Measurements from ENCODE around the gene TRPV2.
"Not testable (repeated sequence)": the region's sequence is repeated elsewhere in the genome, so short reads cannot be mapped to it uniquely, and the experiment has no call there.

Gene TRPV2, protein sequence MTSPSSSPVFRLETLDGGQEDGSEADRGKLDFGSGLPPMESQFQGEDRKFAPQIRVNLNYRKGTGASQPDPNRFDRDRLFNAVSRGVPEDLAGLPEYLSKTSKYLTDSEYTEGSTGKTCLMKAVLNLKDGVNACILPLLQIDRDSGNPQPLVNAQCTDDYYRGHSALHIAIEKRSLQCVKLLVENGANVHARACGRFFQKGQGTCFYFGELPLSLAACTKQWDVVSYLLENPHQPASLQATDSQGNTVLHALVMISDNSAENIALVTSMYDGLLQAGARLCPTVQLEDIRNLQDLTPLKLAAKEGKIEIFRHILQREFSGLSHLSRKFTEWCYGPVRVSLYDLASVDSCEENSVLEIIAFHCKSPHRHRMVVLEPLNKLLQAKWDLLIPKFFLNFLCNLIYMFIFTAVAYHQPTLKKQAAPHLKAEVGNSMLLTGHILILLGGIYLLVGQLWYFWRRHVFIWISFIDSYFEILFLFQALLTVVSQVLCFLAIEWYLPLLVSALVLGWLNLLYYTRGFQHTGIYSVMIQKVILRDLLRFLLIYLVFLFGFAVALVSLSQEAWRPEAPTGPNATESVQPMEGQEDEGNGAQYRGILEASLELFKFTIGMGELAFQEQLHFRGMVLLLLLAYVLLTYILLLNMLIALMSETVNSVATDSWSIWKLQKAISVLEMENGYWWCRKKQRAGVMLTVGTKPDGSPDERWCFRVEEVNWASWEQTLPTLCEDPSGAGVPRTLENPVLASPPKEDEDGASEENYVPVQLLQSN

DNA sequence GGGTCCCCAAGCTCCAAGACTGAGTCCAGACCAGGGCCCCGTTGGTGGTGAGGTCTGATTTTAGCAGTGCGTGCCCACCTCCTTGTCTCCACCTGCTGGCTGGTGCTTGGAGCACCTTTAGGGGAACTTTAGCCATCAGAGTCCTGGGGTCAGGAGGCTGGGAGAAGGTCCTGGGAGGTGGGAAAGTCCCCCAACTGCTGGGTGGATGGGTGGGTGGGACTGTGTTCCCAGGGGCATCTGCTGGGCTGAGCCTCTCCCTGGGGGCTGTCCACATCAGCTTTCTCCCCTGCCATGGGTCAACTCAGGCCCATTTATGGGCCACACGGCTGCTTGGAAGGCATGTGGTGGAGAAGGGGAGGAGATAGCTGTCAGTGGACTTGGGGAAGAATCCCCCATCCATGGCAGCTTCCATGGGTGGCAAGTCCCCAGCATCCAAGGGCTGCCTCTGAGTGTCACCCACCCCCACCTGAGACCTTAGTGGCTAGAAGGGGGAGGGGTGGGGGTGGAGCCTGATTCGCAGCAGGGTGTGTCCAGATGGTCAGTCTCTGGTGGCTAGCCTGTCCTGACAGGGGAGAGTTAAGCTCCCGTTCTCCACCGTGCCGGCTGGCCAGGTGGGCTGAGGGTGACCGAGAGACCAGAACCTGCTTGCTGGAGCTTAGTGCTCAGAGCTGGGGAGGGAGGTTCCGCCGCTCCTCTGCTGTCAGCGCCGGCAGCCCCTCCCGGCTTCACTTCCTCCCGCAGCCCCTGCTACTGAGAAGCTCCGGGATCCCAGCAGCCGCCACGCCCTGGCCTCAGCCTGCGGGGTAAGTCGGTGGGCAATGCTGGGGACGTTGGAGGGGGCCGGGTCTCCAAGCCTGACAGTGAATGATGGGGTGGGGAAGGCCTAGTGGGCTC, at the start of gene TRPV2:
TSS of gene TRPV2 (plus strand) at position 541 of the 894 bp plus-strand sequence. CDS start 2,098 bp downstream, outside the sequence.
- peak; percentile 77 for DNase-seq (ENCODE audit: low spot score)

DNA sequence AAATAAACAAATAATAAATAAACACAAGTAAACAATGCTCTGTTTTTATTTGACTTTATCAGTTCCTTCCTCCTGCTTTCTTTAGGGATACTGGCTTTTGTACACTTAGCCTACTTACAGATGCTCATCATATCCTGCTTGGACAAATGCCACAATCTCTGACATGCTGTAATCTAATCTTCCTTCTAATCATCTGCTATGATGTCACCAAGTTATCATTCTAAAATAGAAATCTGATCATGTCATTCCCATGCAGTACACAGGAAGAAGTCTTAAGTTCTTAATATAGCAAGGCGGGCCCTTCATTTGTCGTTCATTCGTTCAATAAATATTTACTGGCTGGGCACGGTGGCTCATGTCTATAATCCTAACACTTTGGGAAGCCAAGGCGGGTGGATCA, 43.6 kb upstream of the TRPV2 start:
- no peak for DNase-seq (ENCODE audit: low spot score)

DNA sequence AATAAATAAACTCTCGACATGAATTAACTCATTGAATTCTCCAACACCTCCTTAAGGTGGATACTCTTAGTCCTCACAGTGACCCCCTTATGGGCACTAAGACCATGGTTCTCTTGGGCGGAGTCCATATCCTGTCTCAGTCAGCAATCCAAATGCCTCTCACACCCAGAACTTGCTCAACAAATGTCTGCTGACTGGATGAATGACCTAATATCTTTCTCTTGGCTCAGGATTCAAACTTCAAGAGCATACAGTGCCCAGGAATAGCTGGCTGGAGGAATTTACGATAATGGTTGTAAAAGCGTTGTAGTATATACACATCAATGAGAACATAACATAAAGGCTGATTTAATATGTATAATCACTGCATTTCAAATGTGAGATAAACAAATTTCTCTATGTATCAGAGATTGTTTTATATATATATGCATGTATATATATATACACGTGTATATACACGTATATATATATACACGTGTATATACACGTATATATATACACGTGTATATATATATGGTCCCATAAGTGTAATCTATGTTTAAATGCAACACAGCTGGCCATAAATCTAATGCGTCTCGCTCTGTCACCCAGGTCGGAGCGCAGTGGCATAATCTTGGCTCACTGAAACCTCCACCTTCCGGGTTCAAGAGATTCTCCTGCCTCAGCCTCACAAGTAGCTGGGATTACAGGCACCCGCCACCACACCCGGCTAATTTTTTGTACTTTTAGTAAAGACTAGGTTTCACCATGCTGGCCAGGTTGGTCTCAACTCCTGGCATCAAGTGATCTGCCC, 41.0 kb upstream of the TRPV2 start:
- no peak for DNase-seq (ENCODE audit: low spot score)

DNA sequence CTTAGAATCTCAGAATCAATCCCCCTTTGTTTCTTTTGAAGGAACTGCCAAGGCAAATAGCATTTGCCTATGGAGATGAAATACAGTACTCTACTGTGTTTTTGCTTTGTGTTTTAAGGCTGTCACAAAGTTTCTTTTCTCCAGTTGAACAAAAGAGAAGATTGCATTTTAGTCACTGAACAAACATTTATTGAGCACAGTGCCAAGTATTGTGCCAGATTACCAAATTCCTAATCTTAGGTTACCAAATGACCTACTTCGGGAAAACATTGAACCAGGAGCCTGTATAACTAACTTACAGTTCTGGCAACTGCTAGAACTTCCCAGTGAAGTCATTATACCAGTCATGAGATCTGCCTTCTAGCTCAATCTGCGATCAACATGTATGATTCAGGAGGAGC, 37.4 kb upstream of the TRPV2 start:
- no peak for DNase-seq (ENCODE audit: low spot score)

DNA sequence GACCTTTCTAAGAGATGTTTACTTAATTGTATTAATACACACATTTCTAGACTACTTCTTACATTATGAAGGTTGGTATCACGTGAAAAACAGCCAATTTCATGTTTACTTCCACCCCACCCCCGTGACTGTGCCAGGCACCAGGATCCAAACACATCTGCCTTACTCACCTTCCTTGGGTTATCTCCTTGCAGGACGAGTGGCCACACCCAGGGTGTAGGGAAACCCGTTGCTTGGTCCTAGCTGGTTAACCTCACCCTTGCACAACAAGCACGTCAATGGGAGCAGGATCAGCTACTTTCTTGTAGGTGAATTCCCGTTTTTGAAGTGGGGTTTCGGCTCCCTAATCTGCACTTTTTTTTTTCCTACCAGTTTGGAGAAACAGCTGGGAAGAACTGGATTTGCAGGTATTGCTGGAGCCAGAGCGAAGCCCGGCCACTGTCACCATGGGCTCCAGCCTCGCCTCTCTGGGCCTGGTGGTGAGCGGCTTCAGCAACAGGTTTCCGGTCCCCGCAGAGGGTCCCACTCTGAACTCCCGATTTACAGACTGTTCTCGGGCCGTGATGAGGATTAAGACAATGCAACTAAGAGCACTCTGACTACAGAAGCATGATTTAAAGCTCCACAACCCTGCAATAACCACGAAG, 36.6 kb upstream of the TRPV2 start:
- no peak for DNase-seq (ENCODE audit: low spot score)

DNA sequence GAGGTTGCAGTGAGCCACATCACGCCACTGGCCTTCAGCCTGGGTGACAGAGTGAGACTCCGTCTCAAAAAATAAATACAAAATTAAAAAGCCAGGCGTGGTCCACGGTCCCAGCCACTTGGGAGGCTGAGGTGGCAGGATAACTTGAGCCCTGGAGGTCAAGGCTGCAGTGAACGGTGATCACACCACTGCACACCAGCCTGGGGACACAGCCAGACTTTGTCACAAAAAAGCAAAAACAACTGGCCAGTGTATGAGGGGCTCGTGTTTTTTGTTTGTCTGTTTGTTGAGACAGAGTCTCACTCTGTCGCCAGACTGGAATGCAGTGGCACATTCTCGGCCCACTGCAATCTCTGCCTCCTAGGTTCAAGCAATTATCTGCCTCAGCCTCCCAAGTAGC, 35.7 kb upstream of the TRPV2 start:
- DNase-seq (ENCODE audit: low spot score) = no peak

DNA sequence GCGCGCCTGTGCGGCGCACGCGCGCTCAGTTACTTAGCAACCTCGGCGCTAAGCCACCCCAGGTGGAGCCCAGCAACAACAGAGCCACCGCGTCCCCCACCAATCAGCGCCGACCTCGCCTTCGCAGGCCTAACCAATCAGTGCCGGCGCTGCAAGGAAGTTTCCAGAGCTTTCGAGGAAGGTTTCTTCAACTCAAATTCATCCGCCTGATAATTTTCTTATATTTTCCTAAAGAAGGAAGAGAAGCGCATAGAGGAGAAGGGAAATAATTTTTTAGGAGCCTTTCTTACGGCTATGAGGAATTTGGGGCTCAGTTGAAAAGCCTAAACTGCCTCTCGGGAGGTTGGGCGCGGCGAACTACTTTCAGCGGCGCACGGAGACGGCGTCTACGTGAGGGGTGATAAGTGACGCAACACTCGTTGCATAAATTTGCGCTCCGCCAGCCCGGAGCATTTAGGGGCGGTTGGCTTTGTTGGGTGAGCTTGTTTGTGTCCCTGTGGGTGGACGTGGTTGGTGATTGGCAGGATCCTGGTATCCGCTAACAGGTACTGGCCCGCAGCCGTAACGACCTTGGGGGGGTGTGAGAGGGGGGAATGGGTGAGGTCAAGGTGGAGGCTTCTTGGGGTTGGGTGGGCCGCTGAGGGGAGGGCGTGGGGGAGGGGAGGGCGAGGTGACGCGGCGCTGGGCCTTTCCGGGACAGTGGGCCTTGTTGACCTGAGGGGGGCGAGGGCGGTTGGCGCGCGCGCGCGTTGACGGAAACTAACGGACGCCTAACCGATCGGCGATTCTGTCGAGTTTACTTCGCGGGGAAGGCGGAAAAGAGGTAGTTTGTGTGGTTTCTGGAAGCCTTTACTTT, 34.5 kb upstream of the TRPV2 start, which contains the start of gene UBB:
TSS of gene UBB (plus strand) at position 452 of the 856 bp plus-strand sequence. CDS start 817 bp downstream, outside the sequence.
- peak; percentile 92 for DNase-seq (ENCODE audit: low spot score)

DNA sequence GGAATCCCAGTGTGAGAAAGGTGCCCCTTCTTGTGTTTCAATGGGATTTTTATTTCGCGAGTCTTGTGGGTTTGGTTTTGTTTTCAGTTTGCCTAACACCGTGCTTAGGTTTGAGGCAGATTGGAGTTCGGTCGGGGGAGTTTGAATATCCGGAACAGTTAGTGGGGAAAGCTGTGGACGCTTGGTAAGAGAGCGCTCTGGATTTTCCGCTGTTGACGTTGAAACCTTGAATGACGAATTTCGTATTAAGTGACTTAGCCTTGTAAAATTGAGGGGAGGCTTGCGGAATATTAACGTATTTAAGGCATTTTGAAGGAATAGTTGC, 33.9 kb upstream of the TRPV2 start:
- DNase-seq (ENCODE audit: low spot score) = no peak

DNA sequence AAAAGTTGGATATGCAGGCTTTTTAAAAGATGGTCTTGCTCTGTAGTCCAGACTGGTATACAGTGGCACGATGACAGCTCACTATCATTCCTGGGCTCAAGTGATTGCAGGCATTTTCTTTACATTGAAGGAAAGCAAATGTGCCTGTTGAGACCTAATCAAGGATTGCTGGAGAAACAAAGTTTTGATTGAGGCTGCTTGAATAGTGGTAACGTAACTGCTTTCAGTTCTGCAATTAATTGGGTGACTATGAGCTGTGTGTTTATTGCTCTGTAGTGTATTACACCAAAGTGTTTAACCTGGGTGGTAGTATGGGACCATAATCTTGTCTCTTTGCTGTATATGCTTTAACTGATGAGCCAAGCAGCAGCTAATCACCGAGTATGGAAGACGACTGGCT, 32.2 kb upstream of the TRPV2 start:
- DNase-seq (ENCODE audit: low spot score) = no peak

DNA sequence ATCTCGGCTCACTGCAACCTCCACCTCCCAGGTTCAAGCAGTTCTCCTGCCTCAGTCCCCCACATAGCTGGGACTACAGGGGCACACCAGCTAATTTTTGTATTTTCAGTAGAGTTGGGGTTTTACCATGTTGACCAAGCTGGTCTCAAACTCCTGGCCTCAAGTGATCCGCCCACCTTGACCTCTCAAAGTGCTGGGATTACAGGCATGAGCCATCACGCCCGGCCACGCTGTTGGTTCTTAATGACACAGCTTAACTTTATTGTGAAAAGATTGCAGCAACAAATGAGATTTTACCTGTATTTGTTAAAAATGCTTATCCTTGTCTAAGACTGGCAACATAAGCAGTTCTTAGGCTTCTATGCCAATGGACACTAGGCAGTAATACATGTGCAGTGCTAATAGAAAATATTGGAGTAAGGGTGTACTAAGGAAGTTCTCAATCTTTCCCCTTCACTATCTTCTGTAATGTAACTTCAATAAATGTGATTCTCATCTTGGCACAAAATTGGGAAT, 31.5 kb upstream of the TRPV2 start:
- DNase-seq (ENCODE audit: low spot score) = no peak

DNA sequence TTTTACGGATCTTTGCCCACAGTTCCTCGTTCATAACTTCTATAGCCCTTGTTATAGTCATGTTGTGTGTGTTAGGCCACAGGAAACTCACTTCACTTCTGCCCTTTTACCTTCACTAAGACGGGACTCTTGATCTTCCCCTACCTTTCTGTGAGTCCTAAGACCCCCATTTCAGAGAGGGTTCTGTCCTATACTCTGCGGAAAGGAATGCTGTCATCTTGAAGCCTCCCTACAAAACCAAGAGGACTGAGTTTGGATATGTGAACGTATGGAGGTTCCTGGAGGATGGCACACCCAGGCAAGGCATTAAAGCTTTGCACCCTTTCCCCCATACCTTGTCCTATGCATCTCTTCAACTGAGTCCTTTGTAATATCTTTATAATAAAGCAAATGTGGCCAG, 30.8 kb upstream of the TRPV2 start:
- DNase-seq (ENCODE audit: low spot score) = no peak

DNA sequence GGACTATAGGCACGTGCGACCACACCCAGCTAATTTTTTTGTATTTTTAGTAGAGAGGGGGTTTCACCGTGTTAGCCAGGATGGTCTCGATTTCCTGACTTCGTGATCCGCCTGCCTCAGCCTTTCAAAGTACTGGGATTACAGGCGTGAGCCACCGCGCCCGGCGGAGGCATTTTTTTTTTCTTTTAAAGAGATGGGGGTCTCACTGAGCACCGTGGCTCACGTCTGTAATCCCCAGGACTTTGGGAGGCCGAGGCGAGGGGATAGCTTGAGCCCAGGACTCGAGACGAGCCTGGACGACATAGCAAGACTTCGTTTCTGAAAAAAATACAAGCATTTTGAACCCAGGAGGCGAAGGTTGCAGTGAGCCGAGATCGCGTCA, 29.3 kb upstream of the TRPV2 start:
- not testable (repeated sequence) for DNase-seq (ENCODE audit: low spot score)

DNA sequence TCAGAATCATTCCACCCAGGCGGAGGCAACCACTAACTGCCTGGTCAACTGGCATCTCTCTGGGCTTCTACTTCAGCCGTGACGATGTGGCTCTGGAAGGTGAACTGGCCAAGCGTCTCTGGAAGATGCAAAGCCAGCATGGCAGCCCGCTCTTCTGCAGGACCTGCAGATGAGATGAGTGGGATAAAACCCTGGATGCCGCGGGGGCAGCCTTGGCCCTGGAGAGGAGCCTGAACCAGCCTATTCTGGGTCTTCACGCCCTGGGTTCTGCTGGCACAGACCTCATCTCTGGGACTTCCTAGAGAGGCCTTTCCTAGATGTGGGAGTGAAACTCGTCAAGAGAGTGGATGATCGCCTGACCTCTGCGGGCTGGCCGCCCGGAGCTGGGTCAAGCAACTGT, 23.9 kb upstream of the TRPV2 start:
- no peak for DNase-seq (ENCODE audit: low spot score)

DNA sequence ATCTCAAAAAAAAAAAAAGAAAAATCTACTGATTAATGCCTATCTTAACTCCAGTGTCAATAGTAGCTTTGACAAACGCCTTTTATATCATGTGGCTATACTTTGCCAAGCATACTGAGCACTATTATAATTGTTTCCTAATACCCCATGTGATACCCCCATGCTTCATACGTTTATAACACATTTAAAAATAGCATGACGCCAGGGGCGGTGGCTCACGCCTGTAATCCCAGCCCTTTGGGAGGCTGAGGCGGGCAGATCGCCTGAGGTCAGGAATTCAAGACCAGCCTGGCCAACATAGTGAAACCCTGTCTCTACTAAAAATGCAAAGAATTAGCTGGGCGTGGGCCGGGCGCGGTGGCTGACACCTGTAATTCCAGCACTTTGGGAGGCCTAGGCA, 22.9 kb upstream of the TRPV2 start:
- DNase-seq (ENCODE audit: low spot score) = not testable (repeated sequence)

DNA sequence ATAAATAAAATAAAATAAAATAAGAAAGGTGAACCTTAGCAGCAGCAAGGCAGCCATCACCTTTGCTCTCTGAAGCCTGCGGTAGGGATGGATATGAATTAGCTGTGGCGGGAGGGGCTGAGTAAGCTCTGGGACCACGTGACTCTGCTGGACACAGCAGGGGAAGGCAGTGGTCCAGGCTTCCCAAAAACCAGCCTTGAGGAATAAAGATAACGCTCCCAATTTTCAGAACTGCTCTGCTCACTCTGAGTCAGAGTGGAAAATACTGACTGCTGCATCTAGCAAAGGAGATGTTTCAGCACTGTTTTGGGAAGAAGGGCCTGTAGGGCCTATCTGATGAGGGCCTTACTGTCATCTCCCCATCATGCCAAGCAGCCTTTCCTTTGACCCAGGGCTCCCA, 19.5 kb upstream of the TRPV2 start:
- DNase-seq (ENCODE audit: low spot score) = not testable (repeated sequence)

DNA sequence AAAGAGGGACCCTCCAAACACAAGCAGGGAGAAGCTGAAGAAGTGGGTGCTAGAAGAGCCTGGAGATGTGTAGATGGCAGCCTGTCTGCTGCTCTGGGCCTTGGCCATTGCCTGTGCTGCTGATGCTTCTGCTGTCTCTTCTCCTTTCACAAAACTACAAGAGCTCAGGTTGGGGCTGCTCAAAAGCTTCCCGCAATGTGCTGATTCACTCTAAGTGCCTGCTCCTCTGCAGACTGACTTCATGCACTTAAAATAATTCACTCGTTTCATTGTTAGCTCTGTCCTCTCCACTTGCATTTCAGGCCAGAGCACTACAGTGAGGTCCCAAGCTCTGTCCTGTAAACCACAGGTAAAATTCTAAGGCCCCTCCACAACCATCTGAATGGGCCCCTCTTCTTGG, 18.7 kb upstream of the TRPV2 start:
- DNase-seq (ENCODE audit: low spot score) = not testable (repeated sequence)

DNA sequence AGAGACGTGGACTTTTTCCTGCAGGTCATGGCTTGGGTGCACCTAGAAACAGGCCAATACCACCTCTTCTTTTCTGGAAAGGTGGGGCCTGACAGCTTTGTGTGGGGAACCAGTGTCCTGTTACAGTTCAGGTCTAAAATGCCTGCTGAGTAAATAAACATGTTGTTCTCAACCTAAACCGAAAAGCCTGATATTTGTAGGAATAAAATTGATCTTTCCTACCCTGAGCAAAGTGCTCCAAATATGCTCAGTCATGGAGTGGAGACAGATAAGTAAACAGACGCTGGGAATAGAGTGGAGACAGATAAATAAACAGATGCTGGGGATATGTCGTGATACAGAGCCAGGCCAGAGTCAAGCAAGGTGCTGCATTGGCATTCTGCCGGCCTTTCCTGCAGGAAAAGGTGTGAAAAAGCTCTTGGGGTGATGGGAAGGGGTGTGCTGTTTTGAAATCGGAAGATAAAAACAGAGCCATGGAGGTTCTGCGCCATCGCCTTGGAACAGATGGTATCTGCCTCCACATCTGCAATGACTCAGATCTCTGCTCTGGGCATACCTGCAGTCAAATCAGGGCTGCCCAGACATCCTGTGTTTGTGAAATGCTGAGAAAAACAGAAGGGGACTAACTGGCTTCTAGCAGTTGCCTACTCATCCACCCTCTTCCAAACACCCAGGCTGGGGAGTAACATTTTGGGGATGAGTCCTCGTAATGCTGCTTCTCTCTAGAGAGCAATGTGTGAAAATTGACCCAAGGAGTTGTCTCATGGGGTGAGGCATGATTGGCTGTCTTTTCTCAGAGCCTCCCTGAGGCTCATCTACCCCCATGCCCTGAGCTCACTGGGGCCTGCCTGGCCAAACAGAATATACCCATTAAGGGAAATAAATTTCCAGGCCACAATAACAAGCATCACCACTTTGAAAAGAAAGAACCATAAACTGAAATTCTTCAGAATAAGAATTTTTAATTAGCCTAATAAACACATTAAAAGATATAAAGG, 16.8 kb upstream of the TRPV2 start:
- no peak for DNase-seq (ENCODE audit: low spot score)

DNA sequence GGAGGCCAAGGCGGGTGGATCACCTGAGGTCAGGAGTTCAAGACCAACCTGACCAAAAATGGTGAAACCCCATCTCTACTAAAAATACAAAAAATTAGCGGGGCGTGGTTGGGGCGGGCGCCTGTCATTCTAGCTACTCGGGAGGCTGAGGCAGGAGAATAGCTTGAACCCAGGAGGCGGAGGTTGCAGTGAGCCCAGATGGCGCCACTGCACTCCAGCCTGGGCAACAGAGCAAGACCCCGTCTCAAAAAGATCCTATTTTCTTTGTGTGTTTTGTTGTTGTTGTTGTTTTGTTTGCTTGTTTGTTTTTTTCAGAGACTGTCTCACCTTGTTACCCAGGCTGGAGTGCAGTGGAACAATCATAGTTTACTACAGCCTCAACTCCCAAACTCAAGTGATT, 11.5 kb upstream of the TRPV2 start:
- not testable (repeated sequence) for DNase-seq (ENCODE audit: low spot score)

Data from HuH-7 (cell line).